ENCODE results near the gene SMOC2. TPM values are rescaled to one million over a fixed set of nuclear protein-coding genes. Genes with fewer than 3 reads are reported as not detected.

Gene SMOC2
- total RNA-seq, 4 donors from 2014 or later, result 30.5 to 52.4 (median 37.9) TPM

DNA sequence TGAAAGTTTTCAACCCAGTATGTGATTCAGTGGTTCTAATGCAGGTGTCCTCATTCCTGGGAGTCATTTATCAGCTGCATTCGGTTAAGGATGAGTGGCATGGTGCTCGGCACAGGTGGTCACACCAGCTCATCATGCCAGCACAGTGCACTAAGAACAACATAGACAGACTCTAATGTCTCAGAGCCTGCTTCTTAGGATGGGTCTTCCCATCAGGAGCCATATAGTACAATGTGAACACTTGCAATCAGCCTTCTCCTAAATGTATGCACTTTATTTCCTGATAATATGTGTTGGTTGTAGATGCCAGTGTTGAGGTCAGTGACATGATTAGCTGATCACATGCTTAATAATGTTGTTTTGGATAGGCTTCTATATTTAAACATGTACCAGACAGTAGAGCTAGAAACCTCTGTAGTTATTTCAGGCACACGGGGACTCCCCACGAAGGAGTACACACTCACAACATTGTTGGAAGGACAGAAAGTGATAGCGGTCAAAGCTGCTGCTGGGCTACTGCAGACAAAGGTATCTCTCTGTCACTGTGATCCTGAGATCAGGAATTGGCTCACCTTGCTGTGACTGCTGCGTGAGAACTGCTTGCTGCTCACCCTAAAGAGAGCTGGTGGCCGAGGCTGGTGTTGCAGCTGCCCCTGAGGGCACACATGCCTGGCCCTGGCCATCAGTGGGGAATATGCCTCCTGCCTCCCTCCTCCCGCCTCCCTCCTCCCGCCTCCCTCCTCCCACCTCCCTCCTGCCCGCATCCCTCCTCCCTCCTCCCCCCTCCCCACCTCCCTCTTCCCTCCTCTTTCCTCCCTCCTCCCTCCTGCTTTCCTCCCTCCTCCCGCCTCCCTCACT is 195.4 kb downstream of the SMOC2 start:
- TF ChIP-seq, protein P1, sequence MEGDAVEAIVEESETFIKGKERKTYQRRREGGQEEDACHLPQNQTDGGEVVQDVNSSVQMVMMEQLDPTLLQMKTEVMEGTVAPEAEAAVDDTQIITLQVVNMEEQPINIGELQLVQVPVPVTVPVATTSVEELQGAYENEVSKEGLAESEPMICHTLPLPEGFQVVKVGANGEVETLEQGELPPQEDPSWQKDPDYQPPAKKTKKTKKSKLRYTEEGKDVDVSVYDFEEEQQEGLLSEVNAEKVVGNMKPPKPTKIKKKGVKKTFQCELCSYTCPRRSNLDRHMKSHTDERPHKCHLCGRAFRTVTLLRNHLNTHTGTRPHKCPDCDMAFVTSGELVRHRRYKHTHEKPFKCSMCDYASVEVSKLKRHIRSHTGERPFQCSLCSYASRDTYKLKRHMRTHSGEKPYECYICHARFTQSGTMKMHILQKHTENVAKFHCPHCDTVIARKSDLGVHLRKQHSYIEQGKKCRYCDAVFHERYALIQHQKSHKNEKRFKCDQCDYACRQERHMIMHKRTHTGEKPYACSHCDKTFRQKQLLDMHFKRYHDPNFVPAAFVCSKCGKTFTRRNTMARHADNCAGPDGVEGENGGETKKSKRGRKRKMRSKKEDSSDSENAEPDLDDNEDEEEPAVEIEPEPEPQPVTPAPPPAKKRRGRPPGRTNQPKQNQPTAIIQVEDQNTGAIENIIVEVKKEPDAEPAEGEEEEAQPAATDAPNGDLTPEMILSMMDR (IDR thresholded peaks at IDR 0.05; ENCODE audit: low read depth), result no peak

DNA sequence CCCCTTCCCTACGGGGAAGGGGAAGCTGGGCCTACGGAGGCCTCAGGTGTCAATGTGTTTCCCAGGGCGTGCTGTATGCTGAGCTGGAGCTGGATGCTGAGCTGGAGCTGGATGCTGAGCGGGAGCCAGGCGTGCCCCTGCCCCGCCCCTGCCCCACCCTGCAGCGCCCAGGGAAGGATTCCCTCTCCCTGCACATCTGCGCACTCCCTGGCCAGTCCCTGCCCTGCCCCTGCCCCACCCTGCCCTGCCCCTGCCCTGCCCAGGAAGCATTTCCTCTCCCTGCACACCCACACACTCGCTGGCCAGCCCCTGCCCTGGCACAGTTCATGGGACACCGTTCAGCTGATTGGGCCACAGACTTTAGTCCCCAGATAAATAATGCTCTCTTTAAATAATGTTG is 196.8 kb downstream of the SMOC2 start:
- TF ChIP-seq, protein P1 (IDR thresholded peaks at IDR 0.05; ENCODE audit: low read depth), result no peak

DNA sequence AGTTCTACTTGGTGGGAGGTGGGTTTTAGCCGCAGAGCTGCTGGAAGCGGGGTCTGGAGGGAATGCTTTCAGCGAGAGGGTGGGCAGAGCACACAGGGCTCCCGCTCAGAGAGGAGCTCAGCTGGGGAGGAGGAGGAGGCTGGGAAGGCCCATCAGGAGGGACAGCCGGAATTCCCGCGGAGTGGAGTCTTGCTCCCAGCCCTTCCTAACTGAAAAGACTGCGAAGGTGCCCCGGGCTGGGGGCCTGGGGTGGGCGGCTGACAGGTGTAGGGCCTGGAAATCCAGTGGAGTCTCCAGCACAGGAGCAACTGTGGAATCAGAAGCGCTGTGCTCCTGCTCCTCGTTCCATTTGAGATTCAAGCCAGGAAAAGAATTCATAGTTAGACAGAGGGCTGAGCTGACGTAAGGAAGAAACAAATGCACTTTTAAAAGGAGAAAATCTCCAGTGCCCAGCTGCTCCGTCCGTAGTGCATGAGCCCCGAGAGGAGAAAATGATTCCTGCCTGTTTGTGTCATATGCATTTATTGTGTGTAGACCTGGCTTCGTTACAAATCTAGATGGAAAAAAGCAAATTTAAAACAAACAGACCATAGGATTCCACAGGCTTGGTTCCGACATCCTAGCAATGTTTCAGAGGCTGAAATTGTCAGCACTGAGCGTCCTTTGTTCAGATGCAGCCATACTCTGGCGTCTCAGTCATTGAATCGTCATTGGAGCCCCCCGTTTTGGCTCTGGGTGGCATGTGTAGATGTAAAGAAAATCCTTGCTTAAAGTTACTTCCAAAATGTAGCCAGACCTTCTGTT is 197.7 kb downstream of the SMOC2 start:
- TF ChIP-seq, protein P1 (IDR thresholded peaks at IDR 0.05; ENCODE audit: low read depth), result no peak

DNA sequence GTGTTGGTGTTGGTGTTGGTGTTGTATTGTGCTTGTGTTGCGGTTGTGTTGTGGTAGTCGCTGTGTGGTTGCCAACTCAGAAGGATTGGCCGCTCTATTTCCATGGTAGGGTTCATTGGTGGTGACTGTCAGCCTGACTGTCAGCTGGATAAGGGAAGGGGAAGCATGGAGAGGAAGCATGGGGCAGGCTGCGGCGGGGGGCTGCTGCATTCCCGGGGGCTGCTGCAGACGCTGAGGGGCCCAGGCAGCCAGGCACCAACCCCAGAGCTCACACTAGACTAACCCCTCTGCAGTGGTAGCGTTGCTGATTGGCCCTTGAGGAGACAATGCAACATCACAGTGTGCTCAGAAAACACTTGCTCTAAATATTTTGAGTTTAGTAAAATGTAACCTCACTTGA is 199.2 kb downstream of the SMOC2 start:
- TF ChIP-seq, protein P1 (IDR thresholded peaks at IDR 0.05; ENCODE audit: low read depth), result no peak

DNA sequence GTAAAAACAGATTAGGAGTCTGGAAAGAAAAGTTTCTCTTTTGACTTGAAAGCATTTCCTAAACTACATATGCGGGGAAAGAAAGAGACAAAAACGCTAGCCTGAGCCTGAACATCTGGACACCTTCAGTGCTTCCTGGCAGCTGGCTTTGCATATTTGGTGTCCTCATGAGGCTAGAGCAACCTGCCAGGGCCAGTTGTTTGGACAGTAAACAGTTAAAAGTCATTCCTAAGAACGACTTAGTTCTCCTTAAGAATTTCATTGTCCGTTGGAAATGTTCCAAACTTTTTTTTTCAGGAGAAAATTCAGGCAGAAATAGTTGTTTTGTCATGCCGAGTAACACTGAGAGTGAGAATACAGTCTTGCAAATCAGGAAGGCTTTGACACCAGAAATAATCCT is 199.8 kb downstream of the SMOC2 start:
- TF ChIP-seq, protein P1 (IDR thresholded peaks at IDR 0.05; ENCODE audit: low read depth), result no peak

DNA sequence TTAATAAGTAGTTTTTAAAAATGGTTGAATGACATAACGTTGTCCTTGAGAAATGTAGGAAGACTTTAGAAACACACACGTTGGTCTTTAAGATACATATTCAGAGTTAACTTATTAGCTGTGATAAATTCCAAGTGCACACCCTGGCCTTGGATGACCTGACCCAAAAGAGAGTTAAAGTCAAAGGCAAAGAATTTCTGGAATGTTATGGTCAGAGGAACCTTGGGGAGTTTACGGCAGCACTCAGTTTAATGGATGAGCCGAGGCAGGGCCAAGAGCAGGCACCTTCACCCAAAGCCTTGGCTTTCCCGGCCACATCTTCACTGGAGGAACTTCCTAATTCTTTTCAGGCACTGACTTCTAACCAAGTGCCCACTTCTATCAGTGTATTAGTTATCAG is 200.5 kb downstream of the SMOC2 start:
- TF ChIP-seq, protein P1 (IDR thresholded peaks at IDR 0.05; ENCODE audit: low read depth), result no peak

DNA sequence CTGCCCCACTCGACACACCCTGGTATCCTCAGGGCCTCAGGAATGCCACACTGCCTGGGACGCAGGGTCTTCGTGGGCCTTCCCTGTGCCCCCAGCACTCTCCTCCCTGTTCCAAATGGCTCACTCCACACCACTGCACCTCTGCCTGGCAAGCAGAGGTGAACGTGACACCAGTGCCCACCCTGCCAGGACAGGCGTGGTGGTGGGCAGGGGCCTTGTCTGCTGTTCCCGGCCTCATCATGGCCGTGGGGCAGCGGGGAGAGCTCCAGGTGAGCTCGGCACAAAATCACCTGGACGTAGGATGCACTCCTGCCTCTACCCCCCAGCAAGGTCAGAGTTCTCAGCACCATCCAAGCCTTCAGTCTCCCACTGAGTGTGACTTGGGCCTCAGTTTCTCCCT is 202.4 kb downstream of the SMOC2 start:
- TF ChIP-seq, protein P1 (IDR thresholded peaks at IDR 0.05; ENCODE audit: low read depth), result no peak
